Panc1 (cell line): ENCODE results near the gene PCDHB15. TPM values are rescaled to one million over a fixed set of nuclear protein-coding genes. Genes with fewer than 3 reads are reported as not detected.

ENCODE experiments used
- ATAC-seq: fragments of 200-7000 bp; cut with Tn5 transposase; 2 replicates; pipeline ENCODE4 v1.9.1; 2020; ENCODE audit warnings: mild to moderate bottlenecking, moderate library complexity
- BruUV-seq: library from RNA; stranded (reverse); fragments of 400-500 nt; replicated peaks from 2 replicates; lab custom pipeline; 2021; lab: Mats Ljungman, UMichigan
- CTCF ChIA-PET: fragments of 300-600 bp; sonication (Branson Sonifier 250); formaldehyde crosslinking; loops from one replicate; lab custom pipeline; 2022; ENCODE audit warnings: antibody characterized with exemption; lab: Charles Lee
- POLR2A ChIA-PET: fragments of 300-600 bp; sonication (Branson Sonifier 250); formaldehyde crosslinking; loops from one replicate; lab custom pipeline; 2022; ENCODE audit warnings: antibody characterized with exemption; lab: Charles Lee
- DNase-seq: peaks from one replicate; pipeline ENCODE4 v3.0.0-alpha.2; 2010; ENCODE audit warnings: low read depth, low spot score
- H3K27ac ChIP-seq: 2 replicates; pipeline ENCODE4 v1.5.1; 2011; ENCODE audit warnings: mild to moderate bottlenecking, low read length, inconsistent platforms
- H3K27me3 ChIP-seq: fragments of 200-500 bp; sonication (Bioruptor generic); 2 replicates; pipeline ENCODE4 v1.6.0; 2014; ENCODE audit warnings: low read length, inconsistent platforms; ENCODE audit not compliant: control insufficient read depth, insufficient read depth
- H3K36me3 ChIP-seq: fragments of 200-500 bp; sonication (Bioruptor generic); 2 replicates; pipeline ENCODE4 v1.5.1; 2014; ENCODE audit warnings: inconsistent platforms, mild to moderate bottlenecking, low read length, moderate library complexity; ENCODE audit not compliant: control insufficient read depth, insufficient read depth
- H3K4me1 ChIP-seq: 2 replicates; pipeline ENCODE4 v1.5.1; 2011; ENCODE audit warnings: inconsistent platforms, mild to moderate bottlenecking, low read length, moderate library complexity; ENCODE audit not compliant: control insufficient read depth, insufficient read depth
- H3K4me3 ChIP-seq, 2 experiments: 2 replicates each; pipeline ENCODE4 v1.5.1; 2011 to 2012; ENCODE audit warnings: low read depth in 2 of 2, low read length in 2 of 2, mild to moderate bottlenecking in 2 of 2, inconsistent platforms in 1 of 2, moderate library complexity in 1 of 2
- H3K9me3 ChIP-seq: fragments of 200-500 bp; sonication (Bioruptor generic); 2 replicates; pipeline ENCODE4 v1.5.1; 2014; ENCODE audit warnings: low read depth, mild to moderate bottlenecking, inconsistent platforms, low read length, moderate library complexity; ENCODE audit not compliant: control insufficient read depth, insufficient read depth
- POLR2AphosphoS5 ChIP-seq: IDR thresholded peaks from 2 replicates; pipeline ENCODE4 v1.6.1; 2012; ENCODE audit warnings: mild to moderate bottlenecking, low read depth, low read length, moderate library complexity
- SIN3A ChIP-seq: IDR thresholded peaks from 2 replicates; pipeline ENCODE4 v1.6.1; 2012; ENCODE audit warnings: low read depth, mild to moderate bottlenecking, low read length, moderate library complexity, borderline replicate concordance; ENCODE audit not compliant: insufficient read depth
- TCF7L2 ChIP-seq: IDR thresholded peaks from 2 replicates; pipeline ENCODE4 v1.6.1; 2011; ENCODE audit warnings: mild to moderate bottlenecking, low read depth, low read length, inconsistent platforms
- in situ Hi-C: cut with HindIII; loops from 2 replicates; pipeline ENCODE4 v1.10.0; 2016; ENCODE audit warnings: low sequenced_read_pairs, low pct_unique_long_range_greater_than_20kb
- intact Hi-C: fragments of 100-400 bp; cut with micrococcal nuclease; formaldehyde crosslinking; loops from one replicate; pipeline ENCODE4 v1.10.0; 2022; ENCODE audit not compliant: unreplicated experiment
- total RNA-seq: library from RNA; stranded (reverse); gene quantifications from one replicate; pipeline ENCODE4 v1.2.1, GENCODE V29; 2021; ENCODE audit not compliant: unreplicated experiment
- TF ChIP-seq, protein P1 (sequence below), 2 experiments: IDR thresholded peaks; 2 replicates each; pipeline ENCODE4 v1.6.1; 2011 to 2012; ENCODE audit warnings: low read depth in 2 of 2, control low read depth in 1 of 2, low read length in 1 of 2, mild to moderate bottlenecking in 1 of 2, moderate library complexity in 1 of 2; ENCODE audit not compliant: insufficient read depth in 1 of 2
- TF ChIP-seq, protein P2 (sequence below): fragments of 450-650 bp; IDR thresholded peaks from 2 replicates; pipeline ENCODE4 v1.5.1; 2017; ENCODE audit warnings: mild to moderate bottlenecking

PCDHB15 gene
- total RNA-seq, 1 experiment from 2014 or later, result 0.15 TPM

DNA sequence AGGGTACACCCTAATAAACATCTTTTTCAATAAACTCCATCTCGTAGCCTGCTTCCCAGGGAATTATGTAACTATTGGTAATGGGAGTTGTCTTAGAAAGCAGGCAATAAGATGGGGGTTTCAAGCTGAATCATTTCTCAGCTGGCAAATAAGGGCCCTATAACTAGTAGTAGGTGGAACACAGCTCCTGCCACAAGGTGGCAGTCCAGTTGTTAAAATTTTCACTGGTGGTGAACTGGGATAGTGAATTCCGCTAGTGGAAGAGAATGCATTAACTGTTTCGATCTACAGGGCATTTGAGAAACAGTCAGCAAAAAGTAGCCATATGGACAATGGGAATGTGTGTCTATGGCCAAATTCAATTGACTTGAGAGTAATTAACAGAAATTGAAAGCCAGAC, 27.7 kb downstream of the PCDHB15 start:
- peaks cover 50% of the 10 kb centered on the region for H3K9me3 ChIP-seq

DNA sequence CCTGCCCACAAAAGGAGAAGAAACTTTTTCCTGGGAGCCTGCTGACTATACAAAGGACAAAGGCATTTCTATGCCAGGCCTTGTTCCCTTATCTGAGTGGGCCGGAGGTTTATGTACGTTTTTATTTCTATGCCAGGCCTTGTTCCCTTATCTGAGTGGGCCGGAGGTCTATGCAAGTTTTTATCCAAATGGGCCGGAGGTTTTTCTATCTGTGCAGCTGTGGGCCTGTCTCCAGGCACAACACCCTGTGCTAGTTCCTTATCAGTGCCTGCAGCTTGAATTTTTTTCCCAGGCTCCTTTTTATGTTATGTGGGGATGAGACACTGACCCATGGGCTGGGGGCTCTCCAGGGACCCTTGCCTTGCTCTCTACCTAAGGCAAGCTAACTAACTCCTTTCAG, 53.2 kb downstream of the PCDHB15 start:
- ChIA-PET CTCF (no interaction called here), POLR2A (no interaction called here)
- H3K9me3 ChIP-seq, result peaks cover 18% of the 10 kb centered on the region
- DNase-seq, result no peak
- no peaks in the 10 kb centered on the region for H3K4me1 ChIP-seq
- H3K4me3 ChIP-seq, result no peak overlapping the region
- ATAC-seq, result no peak
- TF ChIP-seq SIN3A, result no peak
- no peak for TF ChIP-seq POLR2AphosphoS5
- TF ChIP-seq, protein P1, sequence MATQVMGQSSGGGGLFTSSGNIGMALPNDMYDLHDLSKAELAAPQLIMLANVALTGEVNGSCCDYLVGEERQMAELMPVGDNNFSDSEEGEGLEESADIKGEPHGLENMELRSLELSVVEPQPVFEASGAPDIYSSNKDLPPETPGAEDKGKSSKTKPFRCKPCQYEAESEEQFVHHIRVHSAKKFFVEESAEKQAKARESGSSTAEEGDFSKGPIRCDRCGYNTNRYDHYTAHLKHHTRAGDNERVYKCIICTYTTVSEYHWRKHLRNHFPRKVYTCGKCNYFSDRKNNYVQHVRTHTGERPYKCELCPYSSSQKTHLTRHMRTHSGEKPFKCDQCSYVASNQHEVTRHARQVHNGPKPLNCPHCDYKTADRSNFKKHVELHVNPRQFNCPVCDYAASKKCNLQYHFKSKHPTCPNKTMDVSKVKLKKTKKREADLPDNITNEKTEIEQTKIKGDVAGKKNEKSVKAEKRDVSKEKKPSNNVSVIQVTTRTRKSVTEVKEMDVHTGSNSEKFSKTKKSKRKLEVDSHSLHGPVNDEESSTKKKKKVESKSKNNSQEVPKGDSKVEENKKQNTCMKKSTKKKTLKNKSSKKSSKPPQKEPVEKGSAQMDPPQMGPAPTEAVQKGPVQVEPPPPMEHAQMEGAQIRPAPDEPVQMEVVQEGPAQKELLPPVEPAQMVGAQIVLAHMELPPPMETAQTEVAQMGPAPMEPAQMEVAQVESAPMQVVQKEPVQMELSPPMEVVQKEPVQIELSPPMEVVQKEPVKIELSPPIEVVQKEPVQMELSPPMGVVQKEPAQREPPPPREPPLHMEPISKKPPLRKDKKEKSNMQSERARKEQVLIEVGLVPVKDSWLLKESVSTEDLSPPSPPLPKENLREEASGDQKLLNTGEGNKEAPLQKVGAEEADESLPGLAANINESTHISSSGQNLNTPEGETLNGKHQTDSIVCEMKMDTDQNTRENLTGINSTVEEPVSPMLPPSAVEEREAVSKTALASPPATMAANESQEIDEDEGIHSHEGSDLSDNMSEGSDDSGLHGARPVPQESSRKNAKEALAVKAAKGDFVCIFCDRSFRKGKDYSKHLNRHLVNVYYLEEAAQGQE (IDR thresholded peaks at IDR 0.05; ENCODE audit: insufficient read depth in 1 of 2, low read depth in 2 of 2, low read length in 1 of 2), result no peak
- TF ChIP-seq TCF7L2, result no peak
- TF ChIP-seq, protein P2, sequence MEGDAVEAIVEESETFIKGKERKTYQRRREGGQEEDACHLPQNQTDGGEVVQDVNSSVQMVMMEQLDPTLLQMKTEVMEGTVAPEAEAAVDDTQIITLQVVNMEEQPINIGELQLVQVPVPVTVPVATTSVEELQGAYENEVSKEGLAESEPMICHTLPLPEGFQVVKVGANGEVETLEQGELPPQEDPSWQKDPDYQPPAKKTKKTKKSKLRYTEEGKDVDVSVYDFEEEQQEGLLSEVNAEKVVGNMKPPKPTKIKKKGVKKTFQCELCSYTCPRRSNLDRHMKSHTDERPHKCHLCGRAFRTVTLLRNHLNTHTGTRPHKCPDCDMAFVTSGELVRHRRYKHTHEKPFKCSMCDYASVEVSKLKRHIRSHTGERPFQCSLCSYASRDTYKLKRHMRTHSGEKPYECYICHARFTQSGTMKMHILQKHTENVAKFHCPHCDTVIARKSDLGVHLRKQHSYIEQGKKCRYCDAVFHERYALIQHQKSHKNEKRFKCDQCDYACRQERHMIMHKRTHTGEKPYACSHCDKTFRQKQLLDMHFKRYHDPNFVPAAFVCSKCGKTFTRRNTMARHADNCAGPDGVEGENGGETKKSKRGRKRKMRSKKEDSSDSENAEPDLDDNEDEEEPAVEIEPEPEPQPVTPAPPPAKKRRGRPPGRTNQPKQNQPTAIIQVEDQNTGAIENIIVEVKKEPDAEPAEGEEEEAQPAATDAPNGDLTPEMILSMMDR, result no peak
- H3K36me3 ChIP-seq, result no peaks in the 10 kb centered on the region
- H3K27me3 ChIP-seq, result no peaks in the 10 kb centered on the region
- BruUV-seq, result no TSS peak
- in situ Hi-C loops, result no loop called here
- intact Hi-C loops, result no loop called here
- H3K27ac ChIP-seq, result no peak overlapping the region

More for the DNA sequence above, 27.7 kb downstream of the PCDHB15 start:
- no peaks in the 10 kb centered on the region for H3K4me1 ChIP-seq
- H3K36me3 ChIP-seq, result no peaks in the 10 kb centered on the region
- no peak for ATAC-seq
- H3K27me3 ChIP-seq, result no peaks in the 10 kb centered on the region
- in situ Hi-C loops, result no loop called here
- H3K4me3 ChIP-seq, result no peak overlapping the region
- CTCF ChIA-PET, result no interaction called here
- DNase-seq, result no peak
- intact Hi-C loops, result no loop called here
- TF ChIP-seq SIN3A (no peak), TCF7L2 (no peak)
- TF ChIP-seq, protein P2, result peak; percentile 26
- BruUV-seq, result no TSS peak
- H3K27ac ChIP-seq, result no peak overlapping the region
- POLR2A ChIA-PET, result no interaction called here

Other genes with a start within 250 kb of the PCDHB15 start
- gene PCDHB1, start 194.0 kb upstream of the PCDHB15 start, total RNA-seq, result 0.05 TPM
- 12.8 TPM for gene PCDHB2, start 150.8 kb upstream of the PCDHB15 start, total RNA-seq
- 0.92 TPM for gene PCDHB3, start 144.9 kb upstream of the PCDHB15 start, total RNA-seq
- 0.26 TPM for gene PCDHB4, start 123.6 kb upstream of the PCDHB15 start, total RNA-seq
- gene PCDHB5, start 110.2 kb upstream of the PCDHB15 start, total RNA-seq, result 0.08 TPM
- gene PCDHB6, start 95.3 kb upstream of the PCDHB15 start, total RNA-seq, result 1.9 TPM
- gene PCDHB7, start 72.8 kb upstream of the PCDHB15 start, total RNA-seq, result 1.3 TPM
- 7.6 TPM for gene PCDHB8, start 67.6 kb upstream of the PCDHB15 start, total RNA-seq
- gene PCDHB16, start 63.0 kb upstream of the PCDHB15 start, total RNA-seq, result 1.8 TPM
- 1.8 TPM for gene PCDHB9, start 58.2 kb upstream of the PCDHB15 start, total RNA-seq
- 0.72 TPM for gene PCDHB10, start 53.0 kb upstream of the PCDHB15 start, total RNA-seq
- 1.6 TPM for gene PCDHB11, start 45.8 kb upstream of the PCDHB15 start, total RNA-seq
- gene PCDHB12, start 36.7 kb upstream of the PCDHB15 start, total RNA-seq, result 0.44 TPM
- 1.0 TPM for gene PCDHB13, start 31.5 kb upstream of the PCDHB15 start, total RNA-seq
- gene PCDHB14, start 22.1 kb upstream of the PCDHB15 start, total RNA-seq, result 0.80 TPM
- 0.28 TPM for gene SLC25A2, start 58.7 kb downstream of the PCDHB15 start, total RNA-seq
- gene TAF7, start 75.4 kb downstream of the PCDHB15 start, total RNA-seq, result 71.0 TPM
- gene PCDHGA1, start 85.1 kb downstream of the PCDHB15 start, total RNA-seq, result 0.92 TPM
- 0.05 TPM for gene PCDHGA2, start 93.4 kb downstream of the PCDHB15 start, total RNA-seq
- gene PCDHGA3, start 98.4 kb downstream of the PCDHB15 start, total RNA-seq, result not detected
- gene PCDHGB1, start 104.7 kb downstream of the PCDHB15 start, total RNA-seq, result 2.0 TPM
- 0.69 TPM for gene PCDHGA4, start 109.6 kb downstream of the PCDHB15 start, total RNA-seq
- 5.3 TPM for gene PCDHGB2, start 114.6 kb downstream of the PCDHB15 start, total RNA-seq
- gene PCDHGA5, start 118.8 kb downstream of the PCDHB15 start, total RNA-seq, result 0.67 TPM
- gene PCDHGB3, start 124.8 kb downstream of the PCDHB15 start, total RNA-seq, result 0.49 TPM
- gene PCDHGA6, start 128.5 kb downstream of the PCDHB15 start, total RNA-seq, result 0.59 TPM
- gene PCDHGA7, start 137.3 kb downstream of the PCDHB15 start, total RNA-seq, result 0.18 TPM
- gene PCDHGB4, start 142.3 kb downstream of the PCDHB15 start, total RNA-seq, result 0.21 TPM
- 0.18 TPM for gene PCDHGA8, start 147.2 kb downstream of the PCDHB15 start, total RNA-seq
- 0.87 TPM for gene PCDHGB5, start 152.6 kb downstream of the PCDHB15 start, total RNA-seq
- 0.15 TPM for gene PCDHGA9, start 157.4 kb downstream of the PCDHB15 start, total RNA-seq
- 0.23 TPM for gene PCDHGB6, start 162.6 kb downstream of the PCDHB15 start, total RNA-seq
- gene PCDHGA10, start 167.6 kb downstream of the PCDHB15 start, total RNA-seq, result 0.69 TPM
- gene PCDHGB7, start 172.3 kb downstream of the PCDHB15 start, total RNA-seq, result 6.7 TPM
- gene PCDHGA11, start 175.7 kb downstream of the PCDHB15 start, total RNA-seq, result 0.39 TPM
- 0.21 TPM for gene PCDHGA12, start 185.1 kb downstream of the PCDHB15 start, total RNA-seq
- gene PCDHGC3, start 230.6 kb downstream of the PCDHB15 start, total RNA-seq, result 54.1 TPM
- 0.57 TPM for gene PCDHGC4, start 239.6 kb downstream of the PCDHB15 start, total RNA-seq
- gene PCDHGC5, start 243.7 kb downstream of the PCDHB15 start, total RNA-seq, result 0.36 TPM